Eye (tissue), 1 donor: ENCODE measurements around the gene TBL1XR1.

ENCODE experiments used
- DNase-seq: peaks from one replicate; pipeline ENCODE4 v3.0.0-alpha.2; 2015

Gene TBL1XR1

DNA sequence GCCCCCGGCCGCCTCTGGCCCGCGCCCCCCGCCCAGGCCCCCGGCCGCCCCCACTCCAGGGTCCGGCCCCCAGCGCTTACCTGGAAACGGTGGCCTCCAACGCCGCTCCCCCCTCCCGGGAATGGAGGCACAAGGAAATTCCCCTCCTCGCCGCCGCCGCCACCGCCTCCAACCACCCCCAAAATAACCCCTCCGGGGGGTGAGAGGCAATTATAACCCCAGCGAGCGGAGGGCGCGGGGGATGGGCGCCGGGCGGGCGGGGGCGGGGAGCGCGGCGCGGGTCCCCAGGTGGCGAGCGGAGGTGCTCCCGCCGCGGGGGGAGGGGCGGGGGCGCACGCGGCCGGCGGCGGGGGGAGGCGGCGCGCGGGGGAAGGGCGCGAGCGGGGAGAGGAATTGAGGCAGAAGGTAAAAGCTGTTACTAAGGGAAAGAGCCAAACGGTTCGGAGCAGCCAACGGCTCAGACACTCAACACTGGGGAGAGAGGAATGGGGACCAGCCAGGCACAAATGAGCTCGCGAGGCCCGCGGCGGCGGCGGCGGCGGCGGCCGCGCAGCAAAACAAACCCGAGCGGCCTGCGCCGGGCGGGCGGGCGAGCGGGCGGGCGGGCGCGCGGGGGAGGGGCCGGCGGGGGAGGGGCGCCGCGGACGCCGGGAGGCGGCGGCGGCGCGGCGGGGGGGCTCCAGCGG, at the start of gene TBL1XR1:
TSS of gene TBL1XR1 (minus strand) at position 442 of the 686 bp plus-strand sequence. CDS start 132,505 bp downstream, outside the sequence.
- peak; percentile 98 for DNase-seq

DNA sequence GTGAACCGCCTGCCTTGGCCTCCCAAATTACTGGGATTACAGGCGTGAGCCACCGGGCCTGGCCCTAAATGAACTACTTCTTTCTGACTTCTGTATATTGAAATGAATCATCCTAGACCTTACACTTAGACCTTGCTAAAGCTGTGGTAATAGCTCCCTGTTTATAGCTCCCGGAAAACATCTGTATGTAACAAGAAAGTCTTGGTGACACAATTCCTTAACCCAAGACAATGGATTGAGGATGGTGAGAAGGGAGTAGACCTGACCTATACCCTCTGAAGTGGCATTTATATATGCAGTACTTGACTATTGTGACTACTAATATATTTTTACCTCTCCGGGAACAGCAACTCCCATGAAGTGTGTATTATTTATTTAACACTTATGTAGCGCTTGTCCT, 48.0 kb upstream of the TBL1XR1 start:
- DNase-seq = no peak

DNA sequence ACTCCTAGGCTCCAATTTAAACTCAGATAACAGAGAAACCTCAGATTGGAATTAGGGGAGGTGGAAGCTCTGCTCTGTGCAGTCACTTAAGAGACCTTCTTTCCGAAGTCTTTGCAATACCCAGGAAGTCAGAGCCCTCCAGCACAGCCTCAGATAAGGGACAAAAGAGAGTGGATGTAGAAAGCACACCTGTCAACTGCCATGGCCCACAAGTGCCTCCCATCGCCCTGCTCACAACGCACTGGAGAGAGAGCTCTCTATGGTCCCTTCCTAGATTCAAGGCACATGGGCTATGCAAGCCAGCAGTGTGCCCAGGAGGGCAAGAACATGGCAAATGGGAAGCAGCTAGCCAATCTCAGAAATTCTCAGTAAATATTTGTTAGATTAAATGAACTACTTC, 47.3 kb upstream of the TBL1XR1 start:
- no peak for DNase-seq

DNA sequence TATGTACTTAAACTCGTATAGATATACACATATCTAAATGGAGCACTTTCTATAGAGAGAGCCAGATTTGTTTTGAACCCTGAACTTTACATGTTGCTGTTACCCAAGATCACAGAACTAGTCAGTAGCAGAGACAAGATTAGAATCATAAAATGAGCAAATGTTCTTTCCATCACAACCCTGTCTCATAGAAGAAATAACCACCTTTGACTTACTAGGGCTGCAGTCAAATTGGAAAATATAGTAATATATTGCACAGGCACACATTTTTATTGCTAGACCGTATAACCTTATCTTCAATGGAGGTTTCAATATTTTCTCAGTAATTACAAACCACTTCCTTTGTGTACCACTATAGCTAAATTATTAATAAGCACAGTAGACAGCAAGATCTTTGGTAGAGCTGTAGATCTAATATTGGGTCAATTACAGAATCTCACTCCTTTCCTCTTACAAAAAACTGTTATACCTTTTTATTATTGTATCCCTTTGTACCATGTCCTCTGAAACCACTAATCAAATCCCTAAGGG, 41.5 kb upstream of the TBL1XR1 start:
- DNase-seq = no peak

DNA sequence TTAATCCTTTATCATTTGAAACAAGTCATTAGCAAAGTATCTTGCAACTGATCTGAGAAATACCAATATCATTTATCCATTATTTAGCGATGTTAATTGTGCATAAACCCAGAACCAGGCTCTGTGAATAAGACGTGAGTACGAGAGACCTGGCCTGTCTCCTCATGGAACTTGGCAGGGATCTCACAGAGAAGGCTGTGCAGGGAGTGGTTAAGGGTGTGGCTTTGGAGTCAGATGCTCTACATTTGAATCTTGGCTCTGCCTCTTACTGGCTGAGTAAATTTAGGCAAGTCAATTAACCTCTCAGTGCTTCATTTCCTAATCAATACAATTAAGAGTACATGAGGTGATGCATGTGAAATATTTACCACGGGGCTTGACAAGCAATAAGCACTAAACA, 39.9 kb upstream of the TBL1XR1 start:
- no peak for DNase-seq

DNA sequence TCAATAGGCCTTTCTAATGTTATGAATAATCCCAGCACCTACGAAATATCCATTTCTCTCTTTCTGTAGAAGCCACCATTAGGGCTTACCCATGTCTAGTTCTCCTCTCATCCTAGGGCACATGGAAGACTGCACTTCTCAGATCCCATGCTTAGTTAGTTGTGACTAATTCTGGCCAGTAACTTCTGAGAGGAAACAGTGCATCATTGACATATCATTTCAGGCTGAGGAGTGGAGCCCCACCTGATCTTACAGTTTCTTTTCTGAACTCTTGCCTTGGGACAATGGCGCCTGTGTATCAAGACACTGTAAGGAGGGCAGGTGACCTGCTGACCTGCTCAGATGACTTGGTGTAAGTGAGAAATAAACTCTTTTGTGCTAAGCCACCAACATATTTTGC, 39.4 kb upstream of the TBL1XR1 start:
- no peak for DNase-seq

DNA sequence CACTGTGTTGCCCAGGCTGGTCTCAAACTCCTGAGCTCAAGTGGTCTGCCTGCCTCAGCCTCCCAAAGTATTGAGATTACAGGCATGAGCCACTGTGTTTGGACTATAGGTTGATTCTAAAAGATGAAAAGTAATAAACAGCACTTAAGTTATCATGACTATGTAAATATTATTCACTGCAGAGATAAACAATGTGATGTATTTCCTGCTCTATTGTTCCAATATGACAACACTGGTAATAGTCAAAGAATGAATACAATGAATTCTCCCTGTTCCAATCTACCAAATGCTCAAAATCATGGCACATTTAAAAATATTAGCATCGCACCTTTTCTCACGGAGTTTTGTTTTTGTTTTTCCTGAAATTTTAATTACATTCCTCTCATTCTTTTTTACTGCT, 36.8 kb upstream of the TBL1XR1 start:
- DNase-seq = no peak

DNA sequence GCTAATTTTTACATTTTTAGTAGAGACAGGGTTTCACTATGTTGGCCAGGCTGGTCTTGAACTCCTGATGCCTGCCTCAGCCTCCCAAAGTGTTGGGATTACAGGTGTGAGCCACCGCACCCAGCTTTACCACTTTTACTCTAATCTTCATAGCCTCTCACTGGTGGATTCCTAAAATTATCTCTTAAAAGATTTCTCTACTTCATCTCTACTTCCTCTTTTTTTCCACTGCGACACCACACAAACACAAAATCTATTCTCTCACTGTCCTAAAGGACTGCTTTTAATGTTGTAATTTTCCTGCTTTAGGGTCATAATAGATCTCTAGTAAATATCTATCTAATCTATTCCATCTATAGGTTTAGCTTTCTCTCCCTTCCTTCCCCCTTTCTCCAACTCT, 34.0 kb upstream of the TBL1XR1 start:
- DNase-seq = no peak

DNA sequence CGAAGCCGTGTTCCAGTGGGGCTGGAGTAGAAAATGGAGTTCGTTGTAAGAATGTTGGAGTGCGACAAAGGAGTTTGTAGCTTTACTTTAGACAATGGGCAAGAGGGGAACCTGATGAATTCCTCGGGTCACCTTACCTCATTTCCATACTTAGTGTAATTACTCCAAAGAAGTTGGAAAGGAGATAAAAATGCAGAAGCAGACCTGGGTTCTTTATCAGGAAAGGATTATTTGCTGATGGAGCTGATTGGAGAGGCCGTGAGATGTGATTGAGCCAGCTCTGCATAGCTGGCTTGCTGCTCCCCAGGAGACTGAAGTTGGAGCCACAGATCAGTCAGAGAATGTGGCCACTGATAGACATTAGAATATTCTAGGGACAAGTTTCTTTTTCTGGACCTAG, 33.4 kb upstream of the TBL1XR1 start:
- DNase-seq = no peak

DNA sequence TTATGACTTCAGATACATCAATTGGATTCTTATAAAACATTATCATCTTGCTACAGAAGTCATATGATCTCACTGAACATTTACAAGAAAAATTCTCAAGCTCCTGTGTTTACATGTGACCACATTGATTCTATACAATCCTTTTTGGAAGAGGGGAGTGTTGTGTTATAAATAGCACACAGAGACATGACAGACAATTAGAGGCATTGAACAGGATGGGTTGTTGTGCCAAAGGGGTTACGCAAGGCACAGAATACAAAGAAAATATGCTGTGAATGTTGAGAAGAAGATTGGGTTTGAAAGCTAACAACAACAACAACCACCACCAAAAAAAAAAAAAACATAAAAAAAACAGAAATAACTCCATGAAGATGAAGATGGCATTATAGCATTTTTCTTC, 32.5 kb upstream of the TBL1XR1 start:
- no peak for DNase-seq

DNA sequence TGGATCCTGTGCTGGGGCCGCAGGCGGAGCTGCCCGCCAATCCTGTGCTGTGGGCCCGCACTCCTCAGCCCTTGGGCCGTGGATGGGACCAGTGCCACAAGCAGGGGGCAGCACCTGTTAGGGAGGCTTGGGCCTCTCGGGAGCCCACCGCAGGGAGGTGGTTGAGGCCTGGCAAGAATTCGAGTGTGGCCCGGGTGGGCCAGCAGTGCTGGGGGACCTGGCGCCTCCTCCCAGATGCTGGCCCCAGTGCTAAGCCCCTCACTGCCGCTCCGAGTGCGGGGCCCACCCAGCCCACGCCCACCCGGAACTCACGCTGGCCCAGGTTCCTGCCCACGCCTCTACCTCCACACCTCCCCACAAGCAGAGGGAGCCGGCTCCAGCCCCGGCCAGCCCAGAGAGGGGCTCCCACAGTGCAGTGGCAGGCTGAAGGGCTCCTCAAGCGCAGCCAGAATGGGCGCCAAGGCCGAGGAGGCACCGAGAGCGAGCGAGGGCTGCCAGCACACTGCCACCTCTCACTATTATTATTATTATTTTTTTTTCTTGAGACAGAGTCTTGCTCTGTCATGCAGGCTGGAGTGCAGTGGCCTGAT, 31.4 kb upstream of the TBL1XR1 start:
- no peak for DNase-seq

DNA sequence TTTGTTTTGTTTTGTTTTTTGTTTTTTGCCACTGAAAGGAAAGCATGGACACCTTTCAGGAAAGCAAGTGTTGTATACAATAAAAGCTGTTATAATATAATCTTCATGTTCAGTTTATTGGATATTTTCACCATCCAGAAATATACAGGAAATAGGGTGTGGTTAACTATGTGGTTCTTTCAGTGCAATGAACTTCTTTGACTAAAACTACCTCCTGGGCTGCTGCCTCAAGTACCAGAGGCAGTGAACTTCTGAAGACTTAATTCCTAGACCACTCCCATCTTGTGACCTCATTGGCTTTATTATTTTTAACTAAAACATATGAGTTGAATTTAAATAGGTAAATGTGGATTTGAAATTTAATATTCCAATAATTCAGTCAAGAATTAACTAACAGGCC, 27.1 kb upstream of the TBL1XR1 start:
- DNase-seq = no peak

DNA sequence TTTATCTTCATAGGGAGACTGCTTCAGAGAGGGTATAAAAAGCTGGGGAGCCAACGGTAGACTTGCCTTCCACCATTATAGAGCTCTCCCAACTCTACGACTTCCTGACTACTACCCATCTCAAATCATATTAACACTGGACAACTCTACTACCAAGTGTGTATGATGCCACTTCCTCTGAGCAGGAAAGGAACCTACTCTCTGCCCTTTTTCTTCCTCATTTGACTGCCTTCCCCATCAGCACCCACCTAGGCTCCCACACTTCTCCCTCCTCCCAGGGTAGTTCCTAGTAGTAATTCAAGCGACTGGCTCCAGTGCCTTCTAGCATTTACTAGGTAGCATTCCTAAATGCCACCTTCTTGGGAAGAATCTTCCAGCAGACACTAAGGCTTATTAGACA, 24.5 kb upstream of the TBL1XR1 start:
- DNase-seq = no peak

DNA sequence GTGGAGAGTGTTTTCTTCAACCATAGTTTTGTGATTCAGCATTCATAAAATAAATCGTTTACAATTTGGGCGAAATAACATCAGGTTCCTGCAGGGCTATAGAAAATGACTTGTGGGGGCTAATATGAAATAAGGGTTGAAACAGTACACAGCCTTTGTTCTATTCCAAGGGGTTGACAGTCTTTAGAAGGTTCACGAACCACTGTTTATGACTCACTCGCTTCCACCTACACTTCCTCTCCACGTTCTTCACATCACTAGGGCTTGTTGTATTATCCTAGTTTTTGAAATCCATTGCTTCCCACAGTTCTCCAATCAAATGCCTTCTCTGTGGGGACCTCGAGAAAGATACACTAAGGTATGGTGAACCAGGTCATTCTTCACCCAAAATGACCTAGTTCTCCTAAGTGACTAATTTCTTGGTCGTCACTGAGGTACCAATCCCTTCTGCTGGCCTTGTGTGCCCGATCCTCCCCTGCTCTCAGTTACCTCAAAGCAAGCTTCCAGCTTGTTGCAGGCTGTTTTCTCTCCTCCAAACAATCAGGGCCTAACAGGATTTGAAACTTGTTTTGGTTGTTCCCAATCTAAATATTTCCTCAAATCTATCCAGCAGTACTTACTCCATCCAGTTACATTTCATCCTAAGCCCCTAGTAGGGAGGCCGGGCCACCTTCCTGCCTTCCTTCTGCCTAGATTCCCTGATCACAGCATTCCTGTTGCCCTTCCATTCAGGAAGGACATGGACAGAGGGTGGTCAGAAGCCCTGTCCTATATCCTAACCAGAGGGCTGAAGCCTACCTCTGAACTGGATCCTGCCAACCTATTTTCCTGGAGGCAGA, 23.1 kb upstream of the TBL1XR1 start:
- no peak for DNase-seq

DNA sequence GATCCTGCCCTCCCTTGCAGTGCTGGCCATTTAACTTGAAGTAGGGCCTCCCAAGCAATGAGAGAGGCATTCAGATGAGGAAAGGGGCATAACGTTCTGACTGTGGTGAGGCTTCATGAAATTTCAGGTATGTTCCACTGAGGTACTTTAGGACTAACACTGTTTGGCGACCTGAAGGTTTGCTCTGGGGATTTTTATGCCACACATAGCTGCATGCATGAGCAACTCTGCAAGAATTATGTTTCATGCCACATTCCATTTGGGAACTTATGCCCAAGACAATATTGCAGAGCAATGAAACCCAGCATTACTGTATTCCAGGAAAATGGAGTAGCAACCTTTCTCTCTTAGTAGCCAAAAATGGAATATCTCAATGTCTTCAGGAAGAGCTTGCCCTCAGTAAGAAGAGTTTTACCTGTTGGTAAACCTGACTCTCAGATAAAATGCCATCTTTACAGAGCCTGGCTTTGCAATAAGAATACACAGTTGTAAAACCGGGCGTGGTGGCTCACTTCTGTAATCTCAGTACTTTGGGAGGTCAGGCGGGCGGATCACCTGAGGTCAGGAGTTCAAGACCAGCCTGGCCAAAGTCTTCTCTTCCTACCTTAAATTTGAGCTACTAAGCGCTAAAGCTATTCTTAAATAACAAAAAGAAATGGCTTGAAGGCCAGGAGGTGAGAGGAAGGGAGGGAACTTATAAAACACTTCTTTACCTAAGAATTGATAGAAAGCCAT, 16.7 kb upstream of the TBL1XR1 start:
- DNase-seq = no peak

DNA sequence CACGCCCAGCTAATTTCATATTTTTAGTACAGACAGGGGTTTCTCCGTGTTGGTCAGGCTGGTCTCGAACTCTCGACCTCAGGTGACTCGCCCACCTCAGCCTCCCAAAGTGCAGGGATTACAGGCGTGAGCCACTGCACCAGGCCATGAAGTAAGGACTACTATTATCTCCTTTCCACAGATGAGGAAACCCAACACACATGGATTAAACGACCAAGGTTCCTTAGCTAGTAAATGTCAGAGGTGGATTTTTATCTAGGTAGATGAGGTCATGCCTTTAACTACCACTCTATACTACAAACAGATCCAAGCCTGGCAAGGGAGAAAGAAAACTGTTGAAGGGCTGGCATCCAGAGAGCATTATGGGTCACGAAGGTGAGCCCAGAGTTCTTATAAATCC, 15.5 kb upstream of the TBL1XR1 start:
- DNase-seq = no peak

DNA sequence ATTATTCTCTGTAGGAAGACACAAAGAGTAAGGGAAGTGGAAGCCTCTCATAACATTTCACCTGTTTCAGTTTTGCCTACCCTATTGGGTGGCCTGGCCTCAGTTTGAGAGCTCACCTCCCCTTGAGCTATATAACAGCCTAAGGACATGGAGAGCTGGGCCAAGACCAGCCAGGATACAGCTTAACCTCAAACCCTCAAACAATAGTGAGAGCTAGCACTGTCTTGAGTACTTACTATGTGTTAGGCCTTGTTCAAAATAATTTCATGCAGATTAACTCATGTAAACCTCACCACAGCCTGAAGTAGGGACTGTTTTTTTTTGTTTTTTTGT, 15.0 kb upstream of the TBL1XR1 start:
- no peak for DNase-seq

DNA sequence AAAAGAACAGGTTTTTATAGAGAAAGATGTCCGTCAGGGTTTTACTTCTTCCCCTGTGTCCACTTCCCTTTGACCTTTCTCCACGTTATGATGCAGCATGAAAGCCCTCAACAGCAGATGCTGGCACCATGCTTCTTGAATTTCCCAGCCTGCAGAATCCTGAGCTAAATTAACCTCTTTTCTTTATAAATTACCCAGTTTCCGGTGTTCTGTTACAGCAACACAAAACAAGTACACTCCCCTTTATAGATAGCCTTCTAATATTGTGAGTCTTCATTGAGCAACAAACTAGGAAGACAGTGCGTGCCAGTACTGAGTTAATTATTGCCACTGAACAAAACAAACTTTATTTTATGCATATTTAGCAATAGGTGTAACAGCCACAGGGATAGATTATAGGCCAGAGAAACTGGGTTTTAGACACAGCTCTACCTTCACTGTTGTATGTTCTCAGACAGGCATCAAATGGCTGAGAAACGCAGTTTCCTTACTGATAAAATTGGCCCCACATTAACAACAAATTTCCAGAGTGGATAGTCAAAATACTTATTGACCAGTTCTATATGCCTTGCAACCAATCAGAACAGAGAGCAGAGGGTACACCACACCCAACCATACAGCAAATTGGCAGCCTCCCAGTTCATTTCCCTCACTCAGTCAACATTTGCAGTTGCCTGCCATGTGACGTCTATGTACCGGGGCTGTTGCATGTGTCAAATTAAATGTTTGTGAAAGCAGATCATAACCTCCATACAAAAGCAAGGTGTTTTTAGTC, 14.4 kb upstream of the TBL1XR1 start:
- no peak for DNase-seq

DNA sequence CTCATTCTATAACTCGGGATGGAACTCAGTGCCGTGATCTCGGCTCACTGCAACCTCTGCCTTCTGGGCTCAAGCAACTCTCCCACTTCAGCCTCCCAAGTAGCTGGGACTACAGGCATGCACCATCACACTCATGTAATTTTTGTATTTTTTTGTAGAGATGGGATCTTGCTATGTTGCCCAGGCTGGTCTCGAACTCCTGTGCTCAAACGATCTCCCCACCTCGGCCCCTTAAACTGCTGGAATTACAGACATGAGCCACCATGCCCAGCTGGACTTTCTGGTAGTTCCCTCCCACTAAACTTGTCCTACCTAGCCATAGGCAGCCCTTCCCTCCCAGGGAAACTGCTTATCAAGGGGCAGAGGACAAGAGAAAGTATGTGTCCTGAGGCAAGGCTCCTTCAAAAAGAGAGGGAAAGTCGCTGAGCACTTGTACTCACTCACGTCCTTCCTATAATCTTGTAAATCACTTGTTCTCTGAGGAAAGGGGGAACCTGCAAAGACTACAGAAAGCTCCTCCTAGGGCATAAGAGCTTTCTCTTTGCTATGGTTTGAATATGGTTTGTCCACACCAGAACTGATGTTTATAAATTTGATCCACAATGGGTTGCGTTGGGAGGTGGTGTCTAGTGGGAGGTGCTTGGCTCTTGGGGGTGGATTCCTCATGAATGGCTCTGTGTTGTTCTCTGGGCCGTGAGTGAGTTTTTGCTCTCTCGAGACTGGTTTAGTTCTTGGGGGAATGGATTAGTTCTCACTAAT, 13.6 kb upstream of the TBL1XR1 start:
- no peak for DNase-seq

DNA sequence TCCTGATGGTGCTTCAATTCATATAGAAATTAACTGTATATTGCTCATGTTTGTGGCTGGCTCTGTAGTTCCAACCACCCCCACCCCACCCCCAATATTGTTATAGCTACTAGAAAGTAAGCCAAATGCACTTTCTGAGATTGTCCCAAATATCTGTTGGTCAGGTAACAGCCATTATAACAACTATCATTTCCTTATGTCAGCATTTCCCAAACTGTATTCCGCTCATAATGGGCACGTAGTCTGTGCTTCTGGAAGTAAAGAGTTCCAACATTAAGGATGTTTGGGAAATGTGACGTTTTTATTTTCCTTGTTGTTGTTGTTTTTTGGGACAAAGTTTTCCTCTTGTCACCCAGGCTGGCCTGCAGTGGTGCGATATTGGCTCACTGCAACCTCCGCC, 12.2 kb upstream of the TBL1XR1 start:
- no peak for DNase-seq

DNA sequence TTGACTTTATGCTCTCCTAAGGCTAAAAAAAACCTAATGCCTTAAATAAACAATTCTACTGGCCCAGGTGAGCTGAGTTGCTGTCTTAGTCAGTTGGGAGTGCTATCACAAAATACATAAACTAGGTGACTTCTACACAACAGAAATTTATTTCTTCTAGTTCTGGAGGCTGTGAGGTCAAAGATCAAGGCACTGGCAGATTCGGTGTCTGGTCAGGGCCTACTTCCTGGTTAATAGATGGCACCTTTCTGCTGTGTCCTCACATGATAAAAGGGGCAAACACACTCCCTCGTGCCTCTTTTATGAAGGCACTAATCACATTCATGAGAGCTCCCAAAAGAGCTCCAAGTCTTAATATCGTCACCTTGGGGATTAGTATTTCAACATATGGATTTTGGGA, 11.5 kb upstream of the TBL1XR1 start:
- no peak for DNase-seq

DNA sequence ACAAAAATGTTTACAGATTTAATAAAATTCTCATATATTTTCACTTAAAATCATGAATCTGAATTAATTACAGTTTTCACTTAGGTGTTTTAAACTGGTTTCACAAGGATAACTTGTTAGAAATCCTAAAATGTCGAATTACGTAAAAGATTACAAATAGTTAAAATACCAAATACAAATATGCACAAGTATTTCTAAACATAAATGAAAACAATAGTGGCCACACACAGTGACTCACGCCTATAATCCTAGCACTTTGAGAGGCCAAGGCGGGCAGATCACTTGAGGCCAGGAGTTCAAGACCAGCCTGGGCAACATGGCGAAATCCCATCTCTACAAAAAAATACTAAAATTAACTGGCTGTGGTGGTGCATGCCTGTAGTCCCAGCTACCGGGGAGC, 10.9 kb upstream of the TBL1XR1 start:
- no peak for DNase-seq
